NCI-H1436 treated with DMSO at 0.1 percent for 48 hours (cell line): ENCODE data around the gene BMP7.
"Not testable (repeated sequence)": the region's sequence is repeated elsewhere in the genome, so short reads cannot be mapped to it uniquely, and the experiment has no call there.

Source experiments
- DNase-seq: peaks from one replicate; lab custom pipeline; 2025; lab: John Stamatoyannopoulos, UW

BMP7 gene

DNA sequence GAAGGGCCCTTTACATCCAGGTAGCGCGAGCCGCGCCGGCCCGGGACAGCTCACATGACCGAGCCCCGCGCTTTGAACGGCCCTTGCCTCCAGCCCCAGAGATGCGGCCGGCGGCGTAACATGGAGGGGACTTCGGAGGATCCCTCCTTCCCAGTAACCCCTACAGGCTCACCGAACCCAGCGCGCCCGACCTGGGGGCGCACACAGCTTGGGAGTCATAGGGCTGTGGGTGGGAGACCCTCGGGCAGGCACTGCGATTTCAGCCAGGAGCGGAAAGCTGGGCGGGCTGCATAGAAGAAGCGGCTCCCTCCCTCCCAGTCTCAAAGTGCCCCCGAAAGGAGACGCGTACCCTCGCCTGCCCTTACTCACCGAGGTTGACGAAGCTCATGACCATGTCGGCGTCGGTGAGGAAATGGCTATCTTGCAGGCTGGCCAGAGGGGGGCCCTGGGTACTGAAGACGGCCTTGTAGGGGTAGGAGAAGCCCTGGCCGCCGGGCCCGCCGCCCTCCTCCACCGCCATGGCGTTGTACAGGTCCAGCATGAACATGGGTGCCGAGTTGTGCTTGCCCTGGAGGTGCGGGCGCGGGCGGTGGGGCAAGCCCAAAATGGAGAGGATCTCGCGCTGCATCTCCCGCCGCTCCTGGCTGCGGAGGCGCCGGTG lies 975 bp downstream of the BMP7 start:
- DNase-seq = no peak

DNA sequence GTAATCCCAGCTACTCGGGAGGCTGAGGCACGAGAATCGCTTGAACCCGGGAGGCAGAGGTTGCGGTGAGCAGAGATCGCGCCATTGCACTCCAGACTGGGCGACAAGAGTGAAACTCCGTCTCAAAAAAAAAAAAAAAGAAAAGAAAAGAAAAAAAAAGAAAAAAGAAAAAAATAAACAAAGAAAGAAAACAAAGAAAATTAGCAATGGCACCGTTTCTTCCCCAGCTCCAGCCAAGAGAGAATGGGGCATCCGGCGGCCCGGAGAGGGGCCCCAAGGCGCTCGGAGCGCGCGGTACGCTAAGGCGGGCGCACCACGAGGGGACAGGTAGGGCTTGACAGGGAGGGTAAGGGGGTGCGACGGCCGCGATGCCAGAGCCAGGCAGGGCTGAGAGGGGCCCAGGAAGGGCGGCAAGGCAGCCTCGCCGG lies 1.5 kb downstream of the BMP7 start:
- DNase-seq = not testable (repeated sequence)

DNA sequence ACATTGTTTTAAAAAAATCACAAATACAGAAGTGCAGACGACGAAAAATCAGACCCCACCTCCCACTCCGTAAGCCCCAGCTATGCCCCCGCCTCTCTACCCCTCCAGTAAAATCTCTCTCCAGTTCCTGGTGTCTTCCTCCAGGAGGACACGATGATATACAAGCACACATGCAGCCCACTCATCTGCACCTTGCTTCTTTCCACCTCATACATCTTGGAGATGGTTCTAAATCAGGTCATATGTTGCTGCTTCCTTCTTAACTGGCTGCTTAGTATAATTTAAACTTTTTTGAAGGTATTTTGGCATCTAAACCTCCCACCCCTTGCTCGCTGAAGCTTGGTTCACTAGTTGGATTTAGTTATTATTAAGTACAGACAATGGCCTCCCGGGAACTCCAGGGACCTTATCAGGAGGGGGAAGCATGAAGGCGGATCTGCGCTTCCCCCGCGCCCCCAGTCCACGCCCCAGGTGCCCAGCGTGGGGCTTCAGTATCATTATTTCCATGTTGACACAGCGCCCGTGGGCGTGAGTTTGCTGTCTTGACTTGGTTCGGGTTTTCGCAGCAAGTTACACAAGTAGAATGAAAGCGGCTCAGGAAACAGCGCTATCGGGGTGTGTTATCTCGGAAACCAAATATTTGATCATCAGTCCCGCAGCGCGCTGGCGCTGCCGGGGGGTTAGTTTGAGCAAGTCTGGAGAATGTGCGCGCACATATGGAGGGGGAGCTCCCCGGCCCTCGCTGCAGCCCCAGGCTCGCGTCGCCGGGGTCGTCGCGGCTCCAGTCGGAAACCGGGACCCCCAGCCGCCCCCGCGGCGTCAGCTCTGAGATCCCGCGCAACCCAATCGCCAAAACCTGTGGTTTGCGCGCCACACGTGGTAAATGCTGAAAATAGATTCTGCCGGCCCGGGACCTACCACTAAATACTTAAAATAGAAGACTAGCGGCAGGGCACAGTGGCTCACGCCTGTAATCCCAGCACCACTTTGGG lies 2.3 kb downstream of the BMP7 start:
- no peak for DNase-seq

DNA sequence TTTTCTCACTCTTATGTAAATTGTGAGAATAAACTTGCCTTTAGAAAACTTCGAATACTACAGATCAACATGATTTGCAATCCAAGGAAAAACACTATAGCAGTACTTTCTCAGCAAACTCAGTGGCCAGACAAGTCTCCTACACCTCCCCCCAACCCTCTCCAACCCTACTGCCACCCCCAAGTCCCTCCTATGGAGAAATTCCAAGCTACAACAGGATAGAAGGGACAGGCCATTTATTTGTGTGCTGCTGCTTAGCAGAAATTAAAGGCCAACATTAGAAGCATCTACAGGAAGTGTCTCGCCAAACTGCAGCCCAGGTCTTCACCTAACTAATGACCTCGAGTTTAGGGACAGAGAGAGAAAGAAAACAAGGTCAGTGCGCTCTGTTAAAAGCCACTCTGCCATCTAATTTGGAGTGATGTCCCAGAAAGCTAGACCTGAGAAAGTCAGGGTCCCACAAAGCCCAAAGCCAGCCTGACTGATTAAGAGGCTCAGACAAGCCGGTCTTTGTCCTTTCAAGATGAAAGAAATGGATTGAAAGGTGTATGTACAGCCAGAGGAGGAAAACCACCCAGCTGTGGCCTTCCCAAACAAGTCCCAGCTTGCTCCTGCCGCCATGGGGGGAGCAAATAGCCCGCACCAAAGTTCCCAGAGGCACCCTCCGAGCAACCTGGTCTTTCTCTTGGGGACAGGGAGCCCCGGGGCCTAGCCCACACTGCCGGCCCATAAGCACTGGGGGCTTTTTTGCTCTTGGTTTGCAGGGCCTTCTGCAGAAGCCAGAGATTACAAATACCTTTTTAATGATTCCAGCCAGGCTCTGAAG lies 3.4 kb downstream of the BMP7 start:
- DNase-seq = no peak

DNA sequence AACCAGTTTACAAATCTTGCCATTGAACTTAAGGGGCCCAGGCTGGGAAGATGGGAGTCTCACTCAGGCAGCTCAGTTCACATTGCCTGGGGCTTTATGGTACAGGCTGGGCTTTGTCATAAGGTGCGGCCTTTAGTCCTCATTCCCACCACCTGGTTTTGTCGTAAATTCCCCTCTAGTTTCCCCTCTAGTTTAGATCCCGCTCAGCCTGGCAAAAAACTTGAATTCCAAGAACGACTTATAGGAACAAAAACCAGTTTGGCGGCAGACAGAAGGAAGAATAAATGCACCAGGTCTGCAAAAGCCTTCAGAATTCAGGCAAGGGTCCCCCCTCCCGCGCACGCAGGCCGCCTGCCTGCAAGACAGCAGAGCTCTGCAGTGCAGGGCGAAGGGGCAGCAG lies 4.1 kb downstream of the BMP7 start:
- DNase-seq = no peak

DNA sequence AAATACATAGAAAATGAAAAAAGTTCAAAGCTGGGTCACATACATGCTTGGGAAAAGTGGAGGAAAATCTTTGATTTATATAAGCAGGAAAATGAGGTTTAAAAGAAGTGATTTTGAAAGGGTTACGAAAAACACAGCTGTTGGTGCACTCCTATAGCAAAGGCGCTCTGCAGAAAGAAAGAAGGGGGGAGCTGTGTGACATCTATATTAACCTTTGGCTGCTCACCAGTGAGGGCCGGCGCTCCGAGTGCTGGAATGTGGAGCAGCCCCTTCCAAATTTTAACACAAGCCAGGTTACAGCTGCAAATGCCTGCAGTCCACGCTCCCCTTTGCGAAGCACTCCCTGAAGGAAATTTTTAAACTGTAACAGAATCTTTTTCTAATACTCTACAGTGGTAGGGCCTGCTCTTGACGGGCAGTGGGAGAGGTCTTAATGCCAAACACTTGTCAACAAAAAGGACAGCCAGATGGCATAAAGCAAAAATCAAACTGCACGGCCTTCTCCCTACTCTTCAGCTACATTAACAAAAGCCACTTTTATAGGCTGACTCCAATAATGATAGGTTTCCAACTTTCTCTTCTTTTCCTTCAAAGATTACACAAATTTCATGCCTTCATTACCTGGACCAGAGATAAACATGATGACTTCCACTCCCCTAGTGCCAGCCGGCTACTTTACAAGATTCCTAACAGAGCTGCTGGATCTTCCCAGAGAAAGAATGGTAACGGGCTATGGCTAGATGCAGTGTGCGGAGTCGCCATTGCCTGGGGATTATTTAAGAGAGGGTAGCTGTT lies 4.8 kb downstream of the BMP7 start:
- no peak for DNase-seq

DNA sequence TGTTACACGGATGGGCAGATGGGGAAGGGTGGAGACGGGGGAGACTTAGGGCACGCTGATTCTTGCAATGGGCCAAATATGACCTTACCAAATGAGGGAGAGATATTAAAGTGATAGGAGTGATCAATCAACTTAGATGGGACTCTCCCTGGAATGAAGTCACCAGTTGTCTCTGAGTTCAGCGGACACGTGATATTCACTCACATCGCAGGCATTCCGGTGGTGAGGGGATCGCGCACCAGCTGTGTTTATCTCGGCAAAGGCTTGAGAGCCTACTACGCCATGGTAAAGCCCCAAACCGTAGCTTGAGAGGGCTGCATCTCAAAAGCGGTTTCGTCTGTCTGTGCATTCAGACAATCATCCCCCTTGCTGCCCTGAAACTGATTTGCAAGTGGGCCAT lies 5.5 kb downstream of the BMP7 start:
- no peak for DNase-seq

DNA sequence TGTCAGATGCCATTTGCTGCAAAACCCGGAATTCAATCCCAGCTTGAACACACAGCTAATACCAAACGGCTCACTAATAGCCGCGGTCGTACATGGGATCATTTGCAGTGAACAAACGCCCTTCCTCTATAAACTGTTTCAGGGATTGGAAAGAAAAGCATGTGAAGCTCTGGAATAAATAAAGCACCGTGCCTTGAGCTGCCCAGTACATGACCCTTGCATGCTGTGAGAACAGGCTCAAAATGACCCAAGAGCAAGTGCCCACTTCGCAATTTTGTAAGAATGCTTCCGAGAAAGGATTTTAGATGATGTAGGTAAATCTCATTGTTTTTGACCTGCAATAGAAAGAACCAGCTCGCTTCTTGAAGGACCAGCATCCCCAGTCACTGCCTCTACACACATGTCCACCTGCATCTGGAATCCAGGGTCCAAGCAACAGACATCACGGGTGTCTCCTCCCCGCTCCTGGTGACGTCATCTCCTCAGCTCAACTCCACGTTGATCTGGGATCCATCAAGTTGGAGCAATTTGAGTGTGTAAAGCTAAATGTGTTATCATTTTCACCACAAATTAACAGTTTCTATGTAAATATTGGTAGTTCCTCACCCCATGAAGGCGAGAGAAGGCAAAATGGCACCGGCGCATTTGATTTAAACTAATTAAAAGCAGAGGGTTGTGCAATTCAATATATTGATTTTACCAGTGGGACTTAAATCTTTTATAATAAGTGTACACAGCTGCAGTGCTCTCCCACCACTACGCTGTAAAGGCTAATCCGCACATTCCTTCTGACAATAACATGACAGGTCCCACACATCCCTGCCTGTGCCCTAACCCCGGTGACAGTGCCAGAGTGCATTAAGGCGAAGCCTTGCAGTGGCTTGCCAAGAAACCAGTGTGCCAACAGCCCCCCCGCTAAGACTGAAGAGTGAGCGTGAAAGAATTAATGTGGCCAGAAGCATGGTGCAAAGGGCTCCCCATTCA lies 6.2 kb downstream of the BMP7 start:
- no peak for DNase-seq

DNA sequence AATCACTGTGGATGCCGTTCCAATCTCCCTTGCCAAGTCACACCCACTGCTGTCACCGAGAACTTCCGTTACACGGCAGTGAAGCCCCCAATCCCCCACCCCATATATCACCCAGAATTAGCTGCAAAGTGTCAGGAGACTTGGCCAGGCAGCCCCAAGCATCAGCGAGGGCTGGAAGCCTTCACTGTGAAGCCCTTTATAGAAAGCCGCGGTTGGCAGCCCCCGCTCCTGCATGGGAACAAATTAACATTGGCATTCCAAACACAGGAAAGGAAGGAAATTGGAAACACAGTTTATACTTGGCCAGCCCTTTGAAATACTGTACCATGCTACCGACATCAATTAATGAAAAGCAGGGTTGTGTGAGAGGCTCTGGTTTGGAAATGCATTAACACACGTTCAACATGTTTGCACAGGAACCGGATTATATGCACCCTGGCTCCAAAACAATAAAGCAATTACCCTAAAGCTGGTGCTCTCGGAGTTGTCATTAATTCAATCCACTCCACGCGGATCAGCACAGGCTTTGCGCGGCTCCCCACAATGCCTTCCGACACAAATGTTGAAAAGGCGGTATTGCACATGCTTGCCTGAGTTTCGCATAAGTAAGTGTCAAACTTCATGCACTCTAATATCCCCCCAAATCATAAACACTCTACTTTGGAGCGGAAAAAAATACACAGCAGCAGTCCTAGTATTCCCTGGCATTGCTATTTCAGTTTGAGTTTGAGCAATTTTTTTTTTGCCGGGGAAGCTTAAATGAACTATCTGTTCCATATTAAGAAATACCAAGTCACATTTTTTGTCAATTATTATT lies 7.1 kb downstream of the BMP7 start:
- DNase-seq = no peak

DNA sequence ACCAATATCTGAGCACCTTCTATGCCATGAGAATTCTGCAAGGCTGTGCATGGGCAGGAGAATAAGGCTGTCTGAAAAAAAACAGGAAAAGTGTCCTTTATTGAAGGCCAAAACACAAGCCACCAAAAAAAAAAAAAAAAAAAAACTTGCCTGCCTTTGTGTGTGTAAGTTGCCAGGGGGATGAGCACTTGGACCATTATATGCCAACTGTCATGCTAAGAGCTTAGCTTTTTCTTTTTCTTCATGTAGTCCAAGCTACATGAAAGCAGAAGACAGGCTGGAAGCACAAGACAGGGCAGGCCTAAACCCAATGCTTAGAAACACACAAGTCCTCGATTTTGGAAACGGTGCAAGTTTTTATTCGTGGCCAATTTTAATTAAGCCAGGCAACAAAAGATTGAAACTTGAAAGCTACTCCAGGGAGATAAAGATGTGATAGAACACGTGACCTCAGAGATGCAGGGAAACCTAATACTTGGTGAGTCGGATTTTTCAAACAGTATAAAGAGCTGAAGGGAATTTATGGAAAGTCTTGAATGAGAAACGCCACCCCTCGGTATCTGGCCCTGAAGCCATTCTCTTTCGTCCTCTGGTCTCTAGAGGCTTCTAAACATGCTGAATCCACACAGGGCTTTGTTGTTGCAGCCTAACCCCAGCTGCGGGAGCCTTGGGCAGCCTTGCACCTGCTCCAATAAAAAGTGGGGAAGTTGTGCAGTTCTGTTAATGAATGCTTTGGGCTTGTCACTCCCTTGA lies 8.6 kb downstream of the BMP7 start:
- no peak for DNase-seq

DNA sequence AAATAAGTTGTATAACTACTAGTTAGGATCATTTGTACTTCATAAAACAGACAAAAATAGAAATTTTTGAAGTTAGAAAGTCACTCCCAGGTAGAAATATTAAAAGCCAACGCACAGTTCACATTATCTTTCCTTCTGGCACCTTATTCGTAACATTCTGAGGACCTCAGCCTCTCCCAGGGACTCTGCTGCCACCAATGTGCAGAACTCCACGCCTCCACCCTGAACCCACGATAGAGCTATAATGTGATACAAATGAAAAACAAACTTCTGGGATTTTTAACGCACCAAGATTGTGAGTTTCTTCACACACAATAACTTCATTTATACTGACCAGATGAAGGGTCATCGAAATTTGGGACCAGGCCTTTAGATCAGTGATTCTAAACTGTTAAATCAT lies 9.5 kb downstream of the BMP7 start:
- no peak for DNase-seq

DNA sequence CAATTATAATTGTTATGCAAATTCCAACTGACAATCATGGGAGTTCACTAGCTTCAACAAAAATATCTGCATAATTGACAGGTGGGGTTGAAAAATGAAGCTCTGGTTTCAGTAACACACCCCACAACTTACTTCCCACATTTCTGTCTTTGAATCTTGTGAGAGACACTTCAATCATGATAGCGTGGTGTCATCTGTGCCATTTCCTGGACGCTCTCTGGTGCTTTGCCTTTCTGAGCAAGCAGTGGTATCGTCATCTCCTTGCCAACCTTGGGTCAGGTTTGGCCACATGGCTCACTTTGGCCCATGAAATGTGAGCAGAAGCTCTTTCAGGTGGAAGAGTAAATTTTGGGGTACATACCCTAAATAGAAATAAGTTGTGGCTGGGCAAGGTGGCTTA lies 10.2 kb downstream of the BMP7 start:
- no peak for DNase-seq

DNA sequence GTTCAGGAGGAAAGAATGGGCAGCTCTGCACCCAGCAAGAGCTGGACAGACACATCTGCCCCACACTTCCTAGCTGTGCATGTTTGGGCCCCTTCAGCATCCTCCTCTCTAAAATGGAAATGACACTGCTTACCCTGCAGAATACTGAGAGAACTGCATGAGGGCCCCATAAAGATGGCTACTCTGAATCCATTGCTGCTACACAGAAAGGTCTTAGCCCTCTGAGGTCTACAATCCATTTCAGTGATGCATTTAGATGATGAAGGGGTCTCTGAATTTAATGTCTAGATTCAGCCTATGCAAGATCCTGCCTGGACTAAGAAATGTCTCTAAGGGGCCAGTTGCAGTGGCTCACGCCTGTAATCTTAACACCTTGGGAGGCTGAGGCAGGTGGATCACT lies 11.3 kb downstream of the BMP7 start:
- DNase-seq = no peak

DNA sequence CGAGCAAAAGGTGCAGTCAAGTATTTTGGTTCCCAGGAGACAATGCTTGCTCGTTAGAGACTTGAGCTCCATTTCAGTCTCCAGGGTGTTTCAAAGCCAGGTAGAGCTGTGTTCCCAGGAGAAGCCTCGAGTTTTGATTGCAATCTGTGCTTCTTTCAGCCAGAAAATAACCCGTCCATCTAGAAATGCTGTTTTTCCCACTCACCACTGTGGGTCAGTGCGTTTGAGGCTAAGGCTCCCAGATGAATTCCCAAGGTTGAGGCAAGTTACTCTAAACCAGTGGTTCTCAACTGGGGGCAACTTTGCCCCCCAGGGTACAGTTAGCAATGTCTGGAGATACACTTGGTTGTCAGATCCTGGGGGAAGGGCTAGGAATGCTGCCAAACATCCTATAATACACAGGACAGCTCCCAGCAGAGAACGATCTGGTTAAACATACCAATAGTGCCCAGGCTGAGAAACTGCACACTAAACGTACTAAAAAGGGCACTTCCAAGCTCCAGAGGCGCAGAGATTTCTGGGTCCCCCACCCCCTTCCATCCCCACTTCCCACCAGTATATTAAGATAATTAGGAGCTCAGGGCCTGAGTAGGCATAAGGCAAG lies 13.8 kb downstream of the BMP7 start:
- no peak for DNase-seq

DNA sequence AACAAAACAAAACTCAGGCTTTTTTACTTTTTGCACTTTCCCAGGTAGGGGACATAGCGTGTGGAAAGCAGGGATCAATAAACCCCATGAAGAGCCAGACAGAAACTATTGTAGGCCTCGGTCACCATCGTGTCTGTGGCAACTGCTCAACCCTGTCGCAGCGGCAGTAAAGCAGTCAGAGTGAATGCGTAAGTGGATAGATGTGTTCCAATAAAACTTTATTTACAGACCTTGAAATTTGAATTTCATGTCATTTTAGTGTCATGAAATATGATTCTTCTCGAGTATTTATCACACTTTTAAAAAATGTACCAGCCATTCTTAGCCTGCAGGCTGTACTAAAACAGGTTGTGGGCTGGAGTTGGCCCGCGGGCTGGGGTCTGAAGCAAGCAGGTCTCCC lies 14.5 kb downstream of the BMP7 start:
- no peak for DNase-seq

DNA sequence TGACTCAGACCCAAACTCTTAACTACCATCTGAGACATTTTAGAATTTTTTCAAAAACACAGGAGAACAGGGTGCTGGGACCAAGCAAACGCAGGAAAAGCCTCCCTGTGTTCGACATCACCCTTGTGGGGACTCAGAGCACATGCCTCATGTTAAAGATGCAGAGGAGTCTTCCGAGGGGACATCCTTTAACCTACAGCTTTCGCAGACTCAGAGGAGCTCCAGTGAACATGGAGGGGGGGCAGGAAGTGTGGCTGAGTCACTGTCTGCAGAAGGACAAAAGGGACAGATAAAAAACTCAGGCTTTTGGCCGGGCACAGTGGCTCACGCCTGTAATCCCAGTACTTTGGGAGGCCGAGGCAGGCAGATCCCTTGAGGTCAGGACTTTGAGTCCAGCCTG lies 15.1 kb downstream of the BMP7 start:
- DNase-seq = no peak

DNA sequence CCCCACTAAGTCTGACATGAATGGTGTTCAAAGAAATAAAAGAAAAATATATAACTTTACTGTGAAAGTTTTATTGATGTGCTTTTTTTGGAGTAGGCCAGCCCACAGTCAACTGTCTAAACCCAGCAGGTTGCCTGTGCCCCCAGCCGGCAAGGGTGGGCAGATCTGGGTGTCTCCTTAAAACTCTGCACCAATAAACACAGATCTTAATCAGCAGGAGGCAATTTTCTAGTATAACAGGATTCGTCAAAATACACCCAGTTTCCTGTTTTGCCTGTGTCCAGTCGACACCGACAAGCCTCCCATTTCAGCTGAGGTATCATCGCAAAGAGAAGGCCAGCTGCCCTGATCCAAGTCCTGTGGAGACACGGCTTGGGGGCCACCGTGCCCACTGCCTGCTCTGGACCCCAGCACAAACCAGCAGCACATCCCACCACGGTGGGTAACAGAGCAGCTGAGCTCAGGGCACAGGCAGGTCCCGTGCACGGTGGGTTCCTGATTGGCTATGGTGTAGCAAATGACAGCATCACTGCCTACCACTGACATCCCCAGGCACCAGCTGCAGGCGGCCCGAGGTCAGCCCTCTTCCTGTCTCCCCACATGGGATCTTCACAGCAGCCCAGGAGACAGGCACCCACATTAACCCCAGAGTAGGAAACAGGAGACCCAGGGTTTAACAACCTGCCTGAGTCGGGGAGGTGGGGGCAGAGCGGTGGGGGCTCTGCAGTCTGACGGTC lies 15.7 kb downstream of the BMP7 start:
- DNase-seq = no peak

DNA sequence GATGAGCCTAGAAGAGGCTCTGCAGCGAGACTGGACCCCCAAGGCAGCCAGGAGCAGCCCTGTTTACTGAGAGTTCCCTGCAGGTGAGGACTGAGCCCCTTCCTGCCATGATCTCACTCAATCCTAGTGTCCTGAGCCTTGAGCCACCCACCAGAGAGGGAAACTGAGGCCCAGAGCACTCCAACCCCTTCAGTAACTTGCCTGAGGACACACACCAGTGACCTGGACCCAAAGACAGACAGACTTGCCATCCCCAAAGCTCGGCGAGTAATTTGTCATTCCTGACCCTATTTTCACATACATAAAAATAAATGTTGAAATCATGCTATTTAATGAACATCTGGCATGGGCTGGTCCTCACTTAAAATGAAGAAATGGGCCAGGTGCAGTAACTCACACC lies 16.7 kb downstream of the BMP7 start:
- DNase-seq = no peak
